Esophagus muscularis mucosa (tissue), 3 donors: ENCODE data around the gene GTF2F2.

Experiments used
- POLR2A ChIP-seq: fragments of 450-650 bp; IDR thresholded peaks from one replicate; pipeline ENCODE4 v1.6.1; 2017; ENCODE audit warnings: antibody characterized with exemption, moderate library complexity, mild to moderate bottlenecking, low read depth
- POLR2AphosphoS5 ChIP-seq, 2 donors: sonication (generic); formaldehyde crosslinking; IDR thresholded peaks; one replicate each; pipeline ENCODE4 v1.6.1; 2017; ENCODE audit warnings: antibody characterized with exemption in 2 of 2
- TF ChIP-seq, protein P1 (sequence below), 3 experiments: fragments of 200-600 bp in 2 of 3; fragments of 450-650 bp in 1 of 3; sonication (generic) in 2 of 3; IDR thresholded peaks; one replicate each; pipeline ENCODE4 v1.5.1; 2017 to 2019; ENCODE audit warnings: antibody characterized with exemption in 3 of 3, mild to moderate bottlenecking in 2 of 3, moderate library complexity in 1 of 3

DNA sequence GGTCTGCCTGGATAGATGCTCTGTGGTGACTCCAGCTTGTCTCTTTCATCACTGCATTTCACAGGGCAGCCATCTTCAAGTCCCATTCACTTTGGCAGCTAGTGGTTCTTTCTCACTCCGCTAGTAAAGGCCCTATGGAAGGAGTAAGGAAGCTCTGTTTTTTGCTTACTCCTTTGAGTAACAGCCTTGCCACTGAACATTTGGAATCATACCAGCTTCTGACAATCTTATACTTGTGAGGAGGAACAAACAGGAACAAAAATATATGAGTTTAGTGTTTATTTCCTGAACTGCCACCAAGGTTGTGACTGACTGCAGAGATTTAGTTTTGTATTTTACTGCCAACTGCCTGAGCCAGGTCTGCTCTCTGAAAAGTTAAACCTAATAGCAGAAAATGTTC lies 41.9 kb downstream of the GTF2F2 start:
- TF ChIP-seq, protein P1, sequence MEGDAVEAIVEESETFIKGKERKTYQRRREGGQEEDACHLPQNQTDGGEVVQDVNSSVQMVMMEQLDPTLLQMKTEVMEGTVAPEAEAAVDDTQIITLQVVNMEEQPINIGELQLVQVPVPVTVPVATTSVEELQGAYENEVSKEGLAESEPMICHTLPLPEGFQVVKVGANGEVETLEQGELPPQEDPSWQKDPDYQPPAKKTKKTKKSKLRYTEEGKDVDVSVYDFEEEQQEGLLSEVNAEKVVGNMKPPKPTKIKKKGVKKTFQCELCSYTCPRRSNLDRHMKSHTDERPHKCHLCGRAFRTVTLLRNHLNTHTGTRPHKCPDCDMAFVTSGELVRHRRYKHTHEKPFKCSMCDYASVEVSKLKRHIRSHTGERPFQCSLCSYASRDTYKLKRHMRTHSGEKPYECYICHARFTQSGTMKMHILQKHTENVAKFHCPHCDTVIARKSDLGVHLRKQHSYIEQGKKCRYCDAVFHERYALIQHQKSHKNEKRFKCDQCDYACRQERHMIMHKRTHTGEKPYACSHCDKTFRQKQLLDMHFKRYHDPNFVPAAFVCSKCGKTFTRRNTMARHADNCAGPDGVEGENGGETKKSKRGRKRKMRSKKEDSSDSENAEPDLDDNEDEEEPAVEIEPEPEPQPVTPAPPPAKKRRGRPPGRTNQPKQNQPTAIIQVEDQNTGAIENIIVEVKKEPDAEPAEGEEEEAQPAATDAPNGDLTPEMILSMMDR (IDR thresholded peaks at IDR 0.05) = no peak
- no peak for TF ChIP-seq POLR2AphosphoS5 (IDR thresholded peaks at IDR 0.05)
- TF ChIP-seq POLR2A = no peak
